NOMO-1 (cell line): ENCODE results near the gene CEP57.

Source experiments
- DNase-seq, 2 experiments: peaks; one replicate each; lab custom pipeline; 2025; ENCODE audit not compliant: unreplicated experiment in 2 of 2; lab: John Stamatoyannopoulos, UW

The CEP57 gene

DNA sequence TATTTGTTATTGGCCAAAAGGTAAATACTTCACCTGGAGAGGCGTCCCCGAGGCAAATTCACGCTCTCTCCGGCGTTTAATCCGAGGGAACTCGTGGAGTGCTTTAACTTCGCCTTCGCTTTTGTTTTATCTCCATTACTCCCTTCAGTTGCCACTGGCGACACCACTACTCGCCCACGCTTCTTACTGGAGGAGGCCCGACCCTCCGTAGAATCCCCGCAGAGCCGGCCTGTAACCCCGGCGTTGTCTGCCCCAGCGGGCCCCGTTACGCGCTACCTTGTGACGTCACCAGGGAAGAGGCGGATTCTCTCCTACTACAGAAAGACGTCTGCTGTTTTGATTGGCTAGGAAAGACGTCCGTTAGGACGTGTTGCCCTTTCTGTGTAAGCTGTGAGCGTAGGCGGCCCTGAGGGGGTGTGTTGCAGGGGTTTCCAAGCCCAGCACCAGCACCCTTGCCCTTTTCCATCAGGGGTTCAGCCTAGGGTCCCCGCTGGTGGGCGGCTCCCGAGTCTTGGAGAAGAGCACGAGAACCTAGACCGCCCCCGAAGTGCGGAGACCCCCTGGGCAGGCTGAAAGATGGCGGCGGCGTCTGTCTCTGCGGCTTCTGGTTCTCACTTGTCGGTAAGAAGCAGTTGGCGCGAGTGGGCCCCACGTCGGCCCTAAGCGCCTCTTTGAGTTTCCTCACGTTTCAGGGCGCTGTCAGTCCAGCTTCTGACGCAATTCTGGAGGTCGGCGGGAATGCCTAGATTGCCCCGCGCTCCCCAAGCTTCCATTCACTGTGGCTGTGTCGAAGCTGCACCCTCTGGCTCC, at the start of gene CEP57:
CEP57 (plus strand) TSS at position 376 of the 810 bp plus-strand sequence; CDS start at position 577, 201 bp downstream.
- DNase-seq = peak; percentile 89 to 95

DNA sequence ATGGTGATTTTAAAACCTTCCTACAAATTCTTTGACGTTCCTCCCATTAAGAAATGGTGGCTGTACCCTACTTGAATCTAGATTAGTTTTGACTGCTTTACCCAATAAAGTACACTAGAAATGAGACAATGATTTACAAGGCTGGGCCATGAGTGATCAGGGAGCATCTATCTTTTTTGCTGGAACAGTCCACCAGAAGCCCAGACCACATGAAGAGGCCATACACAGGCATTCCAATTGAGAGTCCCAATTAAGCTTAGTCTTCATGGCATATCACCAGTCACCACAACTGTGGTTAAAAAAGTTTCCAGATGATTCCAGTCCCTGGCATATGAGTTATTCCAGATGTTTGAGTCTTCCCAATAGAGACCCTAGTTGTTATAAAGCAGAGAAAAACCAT, 40.2 kb upstream of the CEP57 start:
- no peak for DNase-seq

DNA sequence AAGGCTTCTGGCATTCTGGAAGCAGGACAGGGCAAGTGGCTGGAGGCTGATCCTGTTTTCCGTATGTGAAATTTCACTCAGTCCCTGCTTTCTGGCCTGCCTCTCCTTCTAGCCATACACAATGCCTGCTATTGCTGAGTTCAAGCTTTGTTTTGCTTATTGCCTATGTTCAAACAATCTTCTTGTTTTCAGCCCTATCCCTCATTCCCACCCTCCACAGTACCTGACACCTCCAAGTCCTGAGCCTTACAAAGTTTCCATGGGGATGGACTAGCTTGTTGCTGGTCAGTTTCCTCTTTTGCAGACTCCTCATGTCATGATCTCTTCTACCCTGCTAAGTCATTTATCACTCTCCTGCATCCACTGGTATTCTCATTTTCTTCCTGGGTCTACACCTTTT, 38.8 kb upstream of the CEP57 start:
- DNase-seq = no peak

DNA sequence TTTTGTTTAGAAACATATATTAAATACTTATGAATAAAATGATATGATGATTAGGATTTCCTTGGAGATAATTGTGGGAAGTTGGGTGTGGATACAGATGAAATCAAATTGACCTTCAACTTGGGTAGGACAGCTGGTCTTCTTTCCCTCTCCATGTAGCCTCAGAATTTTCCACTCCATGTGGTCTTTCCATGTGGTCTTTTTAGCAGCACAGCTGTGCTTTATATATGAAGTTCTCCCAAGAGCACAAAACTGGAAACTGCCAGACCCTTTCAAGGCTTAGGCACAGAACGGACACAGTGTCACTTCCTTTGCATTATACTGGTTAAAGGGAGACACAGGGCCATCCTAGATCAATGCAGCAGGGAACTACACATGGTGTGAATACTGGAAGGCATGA, 29.4 kb upstream of the CEP57 start:
- no peak for DNase-seq

DNA sequence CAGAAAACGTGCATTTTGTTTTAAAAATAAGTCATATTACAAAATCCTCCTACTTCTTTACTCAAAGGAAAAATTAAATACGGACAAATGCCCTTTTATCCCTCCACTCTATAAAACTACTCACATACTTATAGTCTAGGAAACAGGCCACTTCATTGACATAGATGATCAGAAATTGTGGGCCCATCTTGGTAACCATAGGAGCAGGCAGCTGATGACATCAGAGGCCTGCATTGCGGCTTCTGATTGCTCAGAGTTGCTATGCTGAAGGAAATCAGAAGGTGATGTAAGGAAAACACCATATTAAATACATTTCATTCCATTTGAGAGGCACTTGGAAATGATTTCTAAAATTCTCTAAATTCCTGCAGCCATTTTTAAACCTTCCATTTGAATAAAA, 27.8 kb upstream of the CEP57 start:
- DNase-seq = no peak

DNA sequence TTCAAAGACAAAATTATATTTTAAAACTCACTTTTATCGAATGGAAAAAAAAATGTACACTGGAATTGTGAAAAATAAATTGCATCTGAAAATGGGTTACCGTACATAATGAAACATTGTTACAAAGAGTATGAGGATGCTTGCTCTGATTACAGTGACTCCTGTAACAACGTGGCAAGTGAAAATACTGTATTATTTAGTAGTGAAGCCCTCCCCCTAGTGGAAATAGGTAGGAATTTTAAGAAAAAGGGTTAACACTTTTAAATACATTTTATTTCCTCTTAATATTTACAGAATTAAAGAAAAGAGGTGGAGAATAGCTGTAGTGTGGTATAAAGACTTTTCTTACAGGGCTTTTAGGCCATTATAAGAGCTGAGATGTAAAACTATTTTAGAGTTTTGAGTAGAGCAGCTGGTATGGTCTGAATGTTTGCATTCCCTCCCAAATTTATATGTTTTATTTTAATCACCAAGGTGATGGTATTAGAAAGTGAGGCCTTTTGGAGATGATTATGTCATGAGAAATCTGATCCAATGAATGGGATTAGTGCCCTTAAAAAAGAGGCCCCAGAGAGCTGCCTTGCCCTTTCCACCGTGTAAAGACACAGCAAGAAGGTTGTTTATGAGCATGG, 25.9 kb upstream of the CEP57 start:
- peak in 1 of 2 experiments; percentile 61 for DNase-seq

DNA sequence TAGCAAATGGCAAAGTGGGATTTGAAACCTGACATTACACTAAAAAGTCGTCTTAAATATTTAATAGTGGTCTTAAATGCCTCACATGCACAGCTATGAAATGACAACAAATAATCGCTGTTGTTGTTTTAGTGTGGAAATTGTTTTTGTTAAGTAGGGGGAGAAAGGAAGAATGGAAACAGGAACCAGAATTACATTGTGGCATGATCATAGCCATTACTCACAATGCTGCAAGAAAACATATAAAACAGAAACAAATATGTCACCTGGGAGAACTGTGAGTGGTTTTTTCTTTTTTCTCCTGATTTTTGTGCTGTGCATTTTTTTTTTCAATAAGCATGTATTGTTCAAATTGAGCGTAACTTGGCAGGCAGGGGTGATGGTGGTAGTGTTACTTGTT, 23.6 kb upstream of the CEP57 start:
- peak in 1 of 2 experiments; percentile 52 for DNase-seq

GRCh38 chr11:95767498-95767897, 22.8 kb upstream of the CEP57 start:
- DNase-seq = peak in 1 of 2 experiments; percentile 54

GRCh38 chr11:95768521-95768920, 21.8 kb upstream of the CEP57 start:
- no peak for DNase-seq

DNA sequence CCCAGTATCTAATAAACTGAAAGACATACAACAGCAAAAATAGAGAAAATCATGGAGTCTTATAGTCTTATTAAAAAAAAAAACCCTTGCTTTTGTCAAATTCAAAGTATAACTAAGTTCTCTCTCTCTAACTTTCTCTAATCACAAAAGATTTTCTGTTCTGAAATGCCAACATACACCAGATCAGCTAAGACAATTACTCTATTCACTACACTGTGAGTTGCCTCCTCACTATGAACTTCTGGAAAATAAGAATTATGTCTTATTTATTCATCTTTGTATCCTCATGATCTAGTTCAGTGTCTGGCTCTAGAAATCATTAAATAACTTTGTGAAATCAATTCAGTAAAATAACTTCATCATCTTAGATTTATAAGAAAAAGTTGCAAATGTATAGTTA, 13.4 kb upstream of the CEP57 start:
- no peak for DNase-seq

GRCh38 chr11:95778699-95779098, 11.6 kb upstream of the CEP57 start:
- DNase-seq = peak in 1 of 2 experiments; percentile 1

DNA sequence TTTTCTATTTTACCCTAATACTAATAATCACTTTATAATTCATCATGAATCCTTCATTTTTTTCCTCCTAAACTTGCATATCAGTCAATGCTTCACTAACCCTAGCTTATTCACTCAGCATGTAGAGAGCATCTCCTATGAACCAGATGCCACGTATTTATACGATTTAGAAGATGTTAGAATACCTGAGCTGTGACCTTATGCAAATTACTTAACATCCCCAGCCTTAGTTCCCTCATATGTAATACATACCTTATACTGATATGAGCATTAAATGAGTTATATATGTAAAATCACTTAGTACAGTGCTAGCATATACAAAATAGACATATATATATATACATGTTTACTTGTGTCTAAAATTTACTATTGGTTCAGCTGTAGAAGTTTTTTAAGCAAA, 9.8 kb upstream of the CEP57 start:
- no peak for DNase-seq

DNA sequence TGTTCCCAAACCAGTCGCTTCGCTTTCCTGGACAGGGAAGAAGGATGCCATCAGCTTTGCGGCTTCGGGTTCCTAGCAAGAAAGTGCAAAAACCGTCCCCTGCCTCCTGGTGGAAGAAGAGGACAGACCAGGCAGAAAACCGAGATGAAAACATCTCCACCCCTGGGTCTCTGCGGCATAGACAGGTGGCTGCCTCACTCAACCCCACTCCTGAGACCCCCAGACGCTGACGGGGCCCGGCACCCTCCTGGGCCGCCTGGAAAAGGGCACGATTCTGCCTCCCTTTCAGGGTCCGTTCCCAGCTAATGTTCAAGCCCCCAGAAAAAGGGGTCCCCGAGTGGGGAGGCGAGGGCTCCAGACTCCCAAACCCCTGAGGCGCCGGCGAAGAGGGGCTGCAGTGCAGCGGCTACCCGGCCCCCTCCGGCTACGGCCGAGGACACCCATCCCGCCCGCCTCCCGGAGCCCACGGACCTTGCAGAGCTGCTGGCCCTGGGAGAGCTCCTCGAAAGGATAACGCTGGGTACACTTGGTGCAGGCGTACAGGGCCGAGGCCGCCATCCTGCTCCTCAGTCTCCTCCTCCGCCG, 1.3 kb upstream of the CEP57 start:
- DNase-seq = peak in 1 of 2 experiments; percentile 6

GRCh38 chr11:95789506-95790122, 684 bp upstream of the CEP57 start, which contains the start of gene FAM76B:
Gene FAM76B, minus strand, starts transcription at chr11:95789782. Its CDS starts 304 bp downstream, at chr11:95789478.
- peak; percentile 98 to 99 for DNase-seq

GRCh38 chr11:95790933-95791708, 823 bp downstream of the CEP57 start:
- peak; percentile 34 to 44 for DNase-seq

GRCh38 chr11:95791709-95792033, 1.4 kb downstream of the CEP57 start:
- no peak for DNase-seq

DNA sequence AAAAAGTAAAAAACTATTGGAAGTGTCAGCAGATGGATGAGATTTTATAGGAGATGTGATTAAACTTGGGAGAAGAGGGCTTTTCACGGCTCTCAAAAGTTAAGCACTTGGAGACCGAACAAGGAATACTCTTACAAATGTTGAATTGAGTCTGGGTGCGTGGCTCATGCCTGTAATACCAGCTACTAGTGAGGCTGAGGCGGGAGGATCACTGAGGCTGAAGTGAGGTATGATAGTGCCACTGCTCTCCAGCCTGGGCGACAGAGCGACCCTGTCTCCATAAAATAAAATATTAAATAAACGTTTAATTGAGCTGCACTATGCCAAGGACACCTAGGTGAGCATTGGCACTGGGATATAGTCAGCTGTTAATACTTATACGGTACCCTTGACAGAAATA, 1.9 kb downstream of the CEP57 start:
- no peak for DNase-seq

DNA sequence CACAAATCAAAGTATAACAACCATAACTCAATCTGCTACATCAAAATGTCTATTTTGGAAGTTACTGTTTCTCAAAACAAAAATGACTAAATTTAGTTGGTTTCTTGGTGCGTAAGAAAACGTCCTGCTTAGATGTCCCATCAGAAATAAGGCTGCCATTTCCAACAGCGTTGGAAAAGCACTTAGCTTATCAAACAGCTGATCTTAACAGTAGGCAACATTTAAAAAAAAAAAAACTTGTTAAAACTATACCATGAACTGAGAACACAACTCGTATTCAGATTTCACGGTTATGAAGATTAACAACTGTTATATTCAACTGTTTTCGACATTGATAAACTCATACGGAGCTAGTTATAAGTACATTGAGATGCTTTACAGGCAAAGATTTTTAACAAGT, 2.4 kb downstream of the CEP57 start:
- no peak for DNase-seq

- no peak for DNase-seq
Observed at GRCh38 chr11:95793116-95793515, 2.8 kb downstream of the CEP57 start.

- DNase-seq = no peak
Observed at GRCh38 chr11:95794086-95794485, 3.8 kb downstream of the CEP57 start.
